Stomach (tissue), 9 donors: Measurements from ENCODE around the gene KRTAP6-2. TPM values are rescaled to one million over a fixed set of nuclear protein-coding genes. Genes with fewer than 3 reads are reported as not detected.

Experiments used
- DNase-seq, 2 donors: peaks; one replicate each; pipeline versions ENCODE4 v3.0.0 to v3.0.0-alpha.2; 2013 to 2019
- H3K27ac ChIP-seq, 5 donors: fragments of 200-600 bp in 4 of 5; sonication (generic) in 4 of 5; one replicate each; pipeline ENCODE4 v1.5.1; 2013 to 2019; ENCODE audit warnings: mild to moderate bottlenecking in 1 of 5, moderate library complexity in 1 of 5
- H3K27me3 ChIP-seq, 3 donors: fragments of 200-600 bp; sonication (generic); one replicate each; pipeline ENCODE4 v1.5.1; 2017 to 2019; ENCODE audit warnings: mixed run types in 1 of 3
- H3K36me3 ChIP-seq, 4 donors: fragments of 200-600 bp; sonication (generic); 1 replicate in 3 of 4; 2 replicates in 1 of 4; pipeline ENCODE4 v1.5.1; 2016 to 2019
- H3K4me1 ChIP-seq, 4 donors: fragments of 200-600 bp; sonication (generic); one replicate each; pipeline ENCODE4 v1.5.1; 2016 to 2019
- H3K4me3 ChIP-seq, 4 donors: fragments of 200-600 bp; sonication (generic) in 3 of 4; one replicate each; pipeline ENCODE4 v1.5.1; 2016 to 2019; ENCODE audit warnings: mild to moderate bottlenecking in 1 of 4
- H3K9me3 ChIP-seq, 4 donors: fragments of 200-600 bp; sonication (generic); one replicate each; pipeline ENCODE4 v1.5.1; 2016 to 2019
- CTCF ChIP-seq, 7 experiments: fragments of 450-650 bp in 4 of 7; fragments of 200-600 bp in 3 of 7; sonication (generic) in 3 of 7; IDR thresholded peaks; one replicate each; pipeline ENCODE4 v1.5.1; 2016 to 2019; ENCODE audit warnings: antibody characterized with exemption in 7 of 7, control low read depth in 2 of 7, mild to moderate bottlenecking in 1 of 7
- EP300 ChIP-seq: sonication (generic); formaldehyde crosslinking; IDR thresholded peaks from one replicate; pipeline ENCODE4 v1.6.1; 2017; ENCODE audit warnings: antibody characterized with exemption
- POLR2A ChIP-seq, 4 donors: fragments of 450-650 bp; IDR thresholded peaks; one replicate each; pipeline ENCODE4 v1.6.1; 2016; ENCODE audit warnings: antibody characterized with exemption in 4 of 4, control low read depth in 2 of 4, mild to moderate bottlenecking in 1 of 4, moderate library complexity in 1 of 4
- POLR2AphosphoS5 ChIP-seq, 3 donors: sonication (generic); formaldehyde crosslinking; IDR thresholded peaks; one replicate each; pipeline ENCODE4 v1.6.1; 2016; ENCODE audit warnings: antibody characterized with exemption in 3 of 3
- WGBS, 5 donors: extraction: QIAGEN DNeasy Blood & Tissue Kit in 3 of 5; methylation state at CpG; one replicate each; pipeline versions ENCODE4 v1.1.5 to v1.1.7; 2013 to 2018; 5-methylcytosine and 5-hydroxymethylcytosine counted together
- intact Hi-C: fragments of 100-400 bp; cut with DNase I; formaldehyde crosslinking; loops from one replicate; pipeline ENCODE4 v1.15.1; 2023; ENCODE audit warnings: low total_unique reads
- polyA plus RNA-seq, 3 donors: library from polyadenylated mRNA; stranded (reverse); fragments of 200-250 nt; gene quantifications; one replicate each; pipeline ENCODE4 v1.2.3, GENCODE V29; 2013
- total RNA-seq, 5 donors: library from RNA; depleted of rRNA; stranded (reverse); fragments of >200 nt; gene quantifications; one replicate each; pipeline versions ENCODE4 v1.1.0 to v1.2.3, GENCODE V29; 2014 to 2016
- donor health status: healthy with polysubstance abuse.
- donor health status: Bipolar disorder and iron deficiency.
- donor health status: healthy.

Gene KRTAP6-2
- total and polyA plus RNA-seq, 8 donors = not detected

- H3K9me3 ChIP-seq = peaks cover 0 to 7% (median 4%) of the 10 kb centered on the region in 4 donors
- H3K27ac ChIP-seq = no peak within 1 kb of the TSS
- H3K36me3 ChIP-seq = no peaks in the 10 kb centered on the region
- TF ChIP-seq CTCF (IDR thresholded peaks at IDR 0.05) (no peak), POLR2A (IDR thresholded peaks at IDR 0.05) (no peak), POLR2AphosphoS5 (IDR thresholded peaks at IDR 0.05) (no peak), EP300 (no peak)
- intact Hi-C loops = no loop called here
- no peak within 1 kb of the TSS for H3K4me3 ChIP-seq
- no peaks in the 10 kb centered on the region for H3K4me1 ChIP-seq
- no peak for DNase-seq
- 86 to 100% (median 92%) methylated on average over 1 of the region's 1 CpG for WGBS, 5 donors
- H3K27me3 ChIP-seq = no peaks in the 10 kb centered on the region
Observed at GRCh38 chr21:30634906-30635305, 36.2 kb upstream of the KRTAP6-2 start, which contains the start of gene KRTAP20-2. KRTAP20-2 (plus strand) TSS chr21:30635206; CDS start chr21:30635264, 58 bp downstream.

DNA sequence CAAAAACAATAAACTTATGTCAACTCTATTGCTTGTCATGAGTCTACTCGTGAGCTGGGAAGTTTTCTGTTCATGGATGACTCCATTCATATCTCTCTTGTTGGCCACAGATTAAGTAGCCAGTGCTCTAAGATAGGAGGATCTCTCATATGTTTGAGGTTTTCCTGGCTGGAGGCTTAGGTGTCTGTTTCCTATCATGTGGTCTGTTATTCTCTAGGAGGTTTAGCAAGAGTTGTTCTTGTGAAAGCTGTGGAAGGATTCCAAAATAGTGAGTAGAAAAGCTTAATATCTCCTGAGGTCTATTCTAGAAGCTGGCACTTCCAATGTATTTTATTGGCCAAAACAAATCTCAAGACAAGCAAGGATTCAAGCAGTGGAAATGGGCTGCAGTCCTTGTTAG, 30.5 kb upstream of the KRTAP6-2 start:
- Histone ChIP-seq H3K4me3 (no peak overlapping the region), H3K36me3 (no peaks in the 10 kb centered on the region), H3K9me3 (peaks cover 0 to 28% (median 14%) of the 10 kb centered on the region in 4 donors), H3K4me1 (no peaks in the 10 kb centered on the region), H3K27me3 (no peaks in the 10 kb centered on the region), H3K27ac (no peak overlapping the region)
- intact Hi-C loops = no loop called here
- TF ChIP-seq EP300 (no peak), CTCF (IDR thresholded peaks at IDR 0.05) (no peak), POLR2AphosphoS5 (IDR thresholded peaks at IDR 0.05) (no peak), POLR2A (IDR thresholded peaks at IDR 0.05) (no peak)
- WGBS, 5 donors = 43 to 59% (median 56%) methylated on average over 1 of the region's 1 CpG
- DNase-seq = peak in 1 of 2 donors; percentile 3

- H3K4me1 ChIP-seq = no peaks in the 10 kb centered on the region
- H3K36me3 ChIP-seq = no peaks in the 10 kb centered on the region
- 67 to 86% (median 79%) methylated on average over 4 of the region's 4 CpGs for WGBS, 5 donors
- no peak for TF ChIP-seq POLR2AphosphoS5 (IDR thresholded peaks at IDR 0.05)
- no peak for TF ChIP-seq POLR2A (IDR thresholded peaks at IDR 0.05)
- TF ChIP-seq CTCF (IDR thresholded peaks at IDR 0.05) = no peak
- TF ChIP-seq EP300 = no peak
- no peak overlapping the region for H3K27ac ChIP-seq
- peaks cover 0 to 31% (median 13%) of the 10 kb centered on the region in 4 donors for H3K9me3 ChIP-seq
- H3K27me3 ChIP-seq = no peaks in the 10 kb centered on the region
- no peak for DNase-seq
- intact Hi-C loops = no loop called here
- H3K4me3 ChIP-seq = no peak overlapping the region
Observed at GRCh38 chr21:30628109-30628508, 29.4 kb upstream of the KRTAP6-2 start.

DNA sequence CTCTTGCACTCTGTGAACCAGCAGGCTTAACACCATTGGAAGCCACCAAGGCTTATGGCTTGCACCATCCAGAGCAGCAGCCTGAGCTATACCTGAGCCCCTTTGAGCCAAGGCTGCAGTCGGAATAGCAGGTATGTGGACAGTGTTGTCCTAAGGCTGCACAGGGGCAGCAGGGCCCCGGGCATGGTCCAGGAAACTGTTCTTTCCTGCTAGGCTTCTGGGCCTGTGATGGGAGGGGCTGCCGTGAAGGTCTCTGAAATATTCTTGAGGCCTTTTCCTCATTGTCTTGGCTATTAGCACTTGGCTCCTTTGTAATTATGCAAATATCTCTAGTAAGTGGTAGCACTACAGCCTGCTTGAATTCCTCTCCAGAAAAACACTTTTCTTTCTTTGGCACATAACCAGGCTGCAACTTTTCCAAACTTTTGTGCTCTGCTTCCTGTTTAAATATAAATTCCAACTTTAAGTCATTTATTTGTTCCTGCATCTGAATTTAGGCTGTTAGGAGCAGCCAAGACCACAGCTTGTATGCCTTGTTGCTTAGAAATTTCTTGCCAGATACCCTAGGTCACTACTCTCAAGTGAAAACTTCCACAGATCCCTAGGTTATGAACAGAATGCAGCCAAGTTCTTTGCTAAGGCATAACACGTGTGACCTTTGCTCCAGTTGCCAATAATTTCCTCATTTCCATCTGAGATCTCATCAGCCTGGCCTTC, 26.9 kb upstream of the KRTAP6-2 start:
- 57 to 70% (median 63%) methylated on average over 4 of the region's 4 CpGs for WGBS, 5 donors
- peaks cover 0 to 31% (median 12%) of the 10 kb centered on the region in 4 donors for H3K9me3 ChIP-seq
- no peaks in the 10 kb centered on the region for H3K36me3 ChIP-seq
- H3K27ac ChIP-seq = no peak overlapping the region
- H3K4me3 ChIP-seq = no peak overlapping the region
- intact Hi-C loops = no loop called here
- H3K4me1 ChIP-seq = no peaks in the 10 kb centered on the region
- no peaks in the 10 kb centered on the region for H3K27me3 ChIP-seq
- TF ChIP-seq EP300 = no peak
- no peak for TF ChIP-seq POLR2A (IDR thresholded peaks at IDR 0.05)
- no peak for TF ChIP-seq CTCF (IDR thresholded peaks at IDR 0.05)
- no peak for TF ChIP-seq POLR2AphosphoS5 (IDR thresholded peaks at IDR 0.05)
- no peak for DNase-seq
